ENCODE results near the gene ENPP7.
A peak's percentile ranks its signal among the peaks of the same experiment; 100 is the strongest.

Gene ENPP7

GRCh38 chr17:79732804-79733691 is 2.3 kb downstream of the ENPP7 start:
- H3K4me2 ChIP-seq = peak overlapping the region; percentile 83 to 96 (median 90)
- H3K4me3 ChIP-seq = peak overlapping the region; percentile 38 to 62 (median 54)
- no peak for TF ChIP-seq Cebpa-rat (IDR thresholded peaks at IDR 0.05)
- H3K9ac ChIP-seq = peak overlapping the region; percentile 21 to 80 (median 65); a peak in 19 of 22 replicates
- H3K27me3 ChIP-seq = no peaks in the 10 kb centered on the region
- peaks cover 29 to 62% (median 55%) of the 10 kb centered on the region in 10 experiments for H3K4me1 ChIP-seq
- H4K20me1 ChIP-seq = no peaks in the 10 kb centered on the region
- no peaks in the 10 kb centered on the region for H3K36me3 ChIP-seq
- peak overlapping the region in 10 of 11 experiments; percentile 49 to 83 (median 76); a peak in 20 of 22 replicates for H3K27ac ChIP-seq
- no peaks in the 10 kb centered on the region for H3K9me3 ChIP-seq (replicated peaks in 1 of 11)

GRCh38 chr17:79733692-79734070 is 2.9 kb downstream of the ENPP7 start:
- no peaks in the 10 kb centered on the region for H3K36me3 ChIP-seq
- H3K4me1 ChIP-seq = peaks cover 25 to 57% (median 49%) of the 10 kb centered on the region in 10 experiments
- H4K20me1 ChIP-seq = no peaks in the 10 kb centered on the region
- H3K27ac ChIP-seq = peak overlapping the region in 10 of 11 experiments; percentile 49 to 83 (median 76); a peak in 20 of 22 replicates
- H3K9ac ChIP-seq = peak overlapping the region in 8 of 11 experiments; percentile 55 to 80 (median 76); a peak in 16 of 22 replicates
- peak overlapping the region in 7 of 10 experiments; percentile 49 to 62 (median 57); a peak in 4 of 20 replicates for H3K4me3 ChIP-seq
- no peak for TF ChIP-seq Cebpa-rat (IDR thresholded peaks at IDR 0.05)
- H3K27me3 ChIP-seq = no peaks in the 10 kb centered on the region
- H3K4me2 ChIP-seq = peak overlapping the region; percentile 83 to 96 (median 90)
- H3K9me3 ChIP-seq (replicated peaks in 1 of 11) = no peaks in the 10 kb centered on the region

- no peak overlapping the region for H3K9ac ChIP-seq
- peaks cover 25 to 45% (median 40%) of the 10 kb centered on the region in 10 experiments for H3K4me1 ChIP-seq
- no peak overlapping the region for H3K4me3 ChIP-seq
- no peak overlapping the region for H3K27ac ChIP-seq
- peak overlapping the region in 1 of 11 experiments; percentile 20; a peak in 1 of 22 replicates for H3K4me2 ChIP-seq
- H4K20me1 ChIP-seq = no peaks in the 10 kb centered on the region; a peak in 1 of 22 replicates
- H3K27me3 ChIP-seq = peaks cover 0 to 5% (median 0%) of the 10 kb centered on the region in 11 experiments; a peak in 1 of 22 replicates
- H3K36me3 ChIP-seq = no peaks in the 10 kb centered on the region
- no peak for TF ChIP-seq Cebpa-rat (IDR thresholded peaks at IDR 0.05)
- no peaks in the 10 kb centered on the region for H3K9me3 ChIP-seq (replicated peaks in 1 of 11)
Measured at GRCh38 chr17:79735096-79735495, 4.4 kb downstream of the ENPP7 start.

- Histone ChIP-seq H3K9me3 (replicated peaks in 1 of 11) (no peaks in the 10 kb centered on the region), H3K9ac (no peak overlapping the region), H3K4me2 (no peak overlapping the region), H3K4me1 (peaks cover 25 to 44% (median 36%) of the 10 kb centered on the region in 10 experiments), H3K4me3 (no peak overlapping the region), H3K27ac (no peak overlapping the region; a peak in 1 of 22 replicates), H4K20me1 (no peaks in the 10 kb centered on the region; a peak in 1 of 22 replicates), H3K27me3 (peaks cover 0 to 14% (median 4%) of the 10 kb centered on the region in 11 experiments; a peak in 7 of 22 replicates), H3K36me3 (no peaks in the 10 kb centered on the region)
- no peak for TF ChIP-seq Cebpa-rat (IDR thresholded peaks at IDR 0.05)
Measured at GRCh38 chr17:79737046-79737921, 6.5 kb downstream of the ENPP7 start.

GRCh38 chr17:79737922-79738578 is 7.3 kb downstream of the ENPP7 start:
- Histone ChIP-seq H3K9me3 (replicated peaks in 1 of 11) (no peaks in the 10 kb centered on the region), H3K27ac (no peak overlapping the region; a peak in 1 of 22 replicates), H3K4me3 (no peak overlapping the region), H3K4me2 (no peak overlapping the region), H3K4me1 (peaks cover 19 to 40% (median 34%) of the 10 kb centered on the region in 10 experiments), H4K20me1 (no peaks in the 10 kb centered on the region; a peak in 1 of 22 replicates), H3K36me3 (no peaks in the 10 kb centered on the region), H3K9ac (no peak overlapping the region), H3K27me3 (peaks cover 0 to 17% (median 4%) of the 10 kb centered on the region in 11 experiments; a peak in 7 of 22 replicates)
- TF ChIP-seq Cebpa-rat (IDR thresholded peaks at IDR 0.05) = no peak

GRCh38 chr17:79738643-79739042 is 7.9 kb downstream of the ENPP7 start:
- no peak for TF ChIP-seq Cebpa-rat (IDR thresholded peaks at IDR 0.05)
- Histone ChIP-seq H3K27ac (no peak overlapping the region), H3K4me2 (no peak overlapping the region), H3K9ac (no peak overlapping the region), H3K4me1 (peaks cover 13 to 34% (median 28%) of the 10 kb centered on the region in 10 experiments), H3K4me3 (no peak overlapping the region), H3K27me3 (peaks cover 0 to 17% (median 4%) of the 10 kb centered on the region in 11 experiments; a peak in 7 of 22 replicates), H3K36me3 (no peaks in the 10 kb centered on the region), H3K9me3 (replicated peaks in 1 of 11) (no peaks in the 10 kb centered on the region), H4K20me1 (no peaks in the 10 kb centered on the region; a peak in 1 of 22 replicates)

- no peak overlapping the region for H3K27ac ChIP-seq
- peaks cover 11 to 32% (median 26%) of the 10 kb centered on the region in 10 experiments for H3K4me1 ChIP-seq
- no peaks in the 10 kb centered on the region; a peak in 1 of 22 replicates for H4K20me1 ChIP-seq
- H3K4me3 ChIP-seq = no peak overlapping the region
- H3K9me3 ChIP-seq (replicated peaks in 1 of 11) = no peaks in the 10 kb centered on the region
- peaks cover 0 to 17% (median 4%) of the 10 kb centered on the region in 11 experiments; a peak in 7 of 22 replicates for H3K27me3 ChIP-seq
- TF ChIP-seq Cebpa-rat (IDR thresholded peaks at IDR 0.05) = no peak
- peak overlapping the region in 6 of 11 experiments; percentile 31 to 62 (median 49); a peak in 6 of 22 replicates for H3K4me2 ChIP-seq
- H3K36me3 ChIP-seq = no peaks in the 10 kb centered on the region
- no peak overlapping the region for H3K9ac ChIP-seq
Measured at GRCh38 chr17:79739148-79740062, 8.7 kb downstream of the ENPP7 start.
